ENCODE results near the gene DYSF. TPM values are rescaled to one million over a fixed set of nuclear protein-coding genes. Genes with fewer than 3 reads are reported as not detected.

The DYSF gene
- polyA plus RNA-seq, 1 of the 3 experiments (the other 2 are of a cell fraction), result 0.10 TPM

DNA sequence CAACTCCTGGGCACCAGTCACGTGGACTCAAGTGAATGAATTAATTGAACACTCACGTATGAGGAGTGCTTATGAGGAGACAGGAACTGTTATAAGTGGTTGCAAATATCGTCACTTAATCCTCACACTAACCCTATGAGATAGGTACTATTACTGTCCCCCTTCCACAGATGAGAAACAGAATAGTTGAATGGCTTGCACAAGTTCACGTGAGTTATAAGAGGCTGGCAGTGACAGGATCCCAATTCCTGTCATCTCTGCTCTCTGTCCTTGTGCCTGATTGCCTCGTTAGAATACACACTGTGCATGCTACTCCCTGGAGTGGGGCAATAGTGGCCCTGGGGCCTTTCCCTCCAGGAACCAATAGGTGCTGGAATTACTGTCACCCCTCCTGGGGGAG lies 253.5 kb downstream of the DYSF start:
- no peak for DNase-seq
- CTCF ChIA-PET, result no interaction called here
- Histone ChIP-seq H3K4me1 (ENCODE audit: control insufficient read depth in 1 of 2, insufficient read depth in 2 of 2, low read depth in 1 of 2, low read length in 1 of 2) (peaks cover 0 to 26% of the 10 kb centered on the region in 2 experiments; a peak in 2 of 4 replicates), H3K9ac (no peak overlapping the region), H3K27me3 (ENCODE audit: insufficient read depth) (no peaks in the 10 kb centered on the region), H3K4me3 (ENCODE audit: low read depth in 2 of 2, low read length in 1 of 2) (no peak overlapping the region), H3K79me2 (ENCODE audit: insufficient read depth) (no peaks in the 10 kb centered on the region), H3K36me3 (replicated peaks in 1 of 2; ENCODE audit: control insufficient read depth in 1 of 2, insufficient read depth in 2 of 2, low read length in 1 of 2) (no peaks in the 10 kb centered on the region), H3K4me2 (no peak overlapping the region), H4K20me1 (ENCODE audit: insufficient read depth) (no peaks in the 10 kb centered on the region), H3K27ac (ENCODE audit: low read depth in 2 of 2, low read length in 1 of 2) (no peak overlapping the region), H2AFZ (ENCODE audit: low read depth) (no peak overlapping the region), H3K9me3 (no peaks in the 10 kb centered on the region), H3F3A (replicated peaks; ENCODE audit: insufficient read depth) (no peaks in the 10 kb centered on the region), H3K9me2 (no peaks in the 10 kb centered on the region)
- WGBS (ENCODE audit: low lambda C conversion rate), result 48% methylated on average over 5 of the region's 5 CpGs
- no peak for TF ChIP-seq EZH2phosphoT487 (IDR thresholded peaks at IDR 0.05; ENCODE audit: borderline replicate concordance, low read depth)
- no peak for TF ChIP-seq GABPA (IDR thresholded peaks at IDR 0.05; ENCODE audit: low read depth)
- no peak for TF ChIP-seq EP300 (IDR thresholded peaks at IDR 0.05; ENCODE audit: borderline replicate concordance in 1 of 2, low read depth in 1 of 2, low read length in 1 of 2)
- TF ChIP-seq POLR2AphosphoS5 (IDR thresholded peaks at IDR 0.05; ENCODE audit: low read depth, low read length), result no peak
- no peak for TF ChIP-seq YY1 (IDR thresholded peaks at IDR 0.05; ENCODE audit: low read depth)
- TF ChIP-seq FOSL2 (IDR thresholded peaks at IDR 0.05; ENCODE audit: borderline replicate concordance, low read depth), result no peak
- no peak for TF ChIP-seq TAF1 (IDR thresholded peaks at IDR 0.05; ENCODE audit: borderline replicate concordance, low read depth, low read length)
- TF ChIP-seq, protein P1, sequence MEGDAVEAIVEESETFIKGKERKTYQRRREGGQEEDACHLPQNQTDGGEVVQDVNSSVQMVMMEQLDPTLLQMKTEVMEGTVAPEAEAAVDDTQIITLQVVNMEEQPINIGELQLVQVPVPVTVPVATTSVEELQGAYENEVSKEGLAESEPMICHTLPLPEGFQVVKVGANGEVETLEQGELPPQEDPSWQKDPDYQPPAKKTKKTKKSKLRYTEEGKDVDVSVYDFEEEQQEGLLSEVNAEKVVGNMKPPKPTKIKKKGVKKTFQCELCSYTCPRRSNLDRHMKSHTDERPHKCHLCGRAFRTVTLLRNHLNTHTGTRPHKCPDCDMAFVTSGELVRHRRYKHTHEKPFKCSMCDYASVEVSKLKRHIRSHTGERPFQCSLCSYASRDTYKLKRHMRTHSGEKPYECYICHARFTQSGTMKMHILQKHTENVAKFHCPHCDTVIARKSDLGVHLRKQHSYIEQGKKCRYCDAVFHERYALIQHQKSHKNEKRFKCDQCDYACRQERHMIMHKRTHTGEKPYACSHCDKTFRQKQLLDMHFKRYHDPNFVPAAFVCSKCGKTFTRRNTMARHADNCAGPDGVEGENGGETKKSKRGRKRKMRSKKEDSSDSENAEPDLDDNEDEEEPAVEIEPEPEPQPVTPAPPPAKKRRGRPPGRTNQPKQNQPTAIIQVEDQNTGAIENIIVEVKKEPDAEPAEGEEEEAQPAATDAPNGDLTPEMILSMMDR (IDR thresholded peaks at IDR 0.05), result no peak
- TF ChIP-seq ELF1 (IDR thresholded peaks at IDR 0.05), result no peak
- TF ChIP-seq JUND (IDR thresholded peaks at IDR 0.05), result no peak
- TF ChIP-seq TEAD4 (IDR thresholded peaks at IDR 0.05; ENCODE audit: borderline replicate concordance, insufficient read depth), result no peak
- no peak for TF ChIP-seq SIN3A (IDR thresholded peaks at IDR 0.05; ENCODE audit: borderline replicate concordance, low read depth, low read length)
- TF ChIP-seq, protein P2, sequence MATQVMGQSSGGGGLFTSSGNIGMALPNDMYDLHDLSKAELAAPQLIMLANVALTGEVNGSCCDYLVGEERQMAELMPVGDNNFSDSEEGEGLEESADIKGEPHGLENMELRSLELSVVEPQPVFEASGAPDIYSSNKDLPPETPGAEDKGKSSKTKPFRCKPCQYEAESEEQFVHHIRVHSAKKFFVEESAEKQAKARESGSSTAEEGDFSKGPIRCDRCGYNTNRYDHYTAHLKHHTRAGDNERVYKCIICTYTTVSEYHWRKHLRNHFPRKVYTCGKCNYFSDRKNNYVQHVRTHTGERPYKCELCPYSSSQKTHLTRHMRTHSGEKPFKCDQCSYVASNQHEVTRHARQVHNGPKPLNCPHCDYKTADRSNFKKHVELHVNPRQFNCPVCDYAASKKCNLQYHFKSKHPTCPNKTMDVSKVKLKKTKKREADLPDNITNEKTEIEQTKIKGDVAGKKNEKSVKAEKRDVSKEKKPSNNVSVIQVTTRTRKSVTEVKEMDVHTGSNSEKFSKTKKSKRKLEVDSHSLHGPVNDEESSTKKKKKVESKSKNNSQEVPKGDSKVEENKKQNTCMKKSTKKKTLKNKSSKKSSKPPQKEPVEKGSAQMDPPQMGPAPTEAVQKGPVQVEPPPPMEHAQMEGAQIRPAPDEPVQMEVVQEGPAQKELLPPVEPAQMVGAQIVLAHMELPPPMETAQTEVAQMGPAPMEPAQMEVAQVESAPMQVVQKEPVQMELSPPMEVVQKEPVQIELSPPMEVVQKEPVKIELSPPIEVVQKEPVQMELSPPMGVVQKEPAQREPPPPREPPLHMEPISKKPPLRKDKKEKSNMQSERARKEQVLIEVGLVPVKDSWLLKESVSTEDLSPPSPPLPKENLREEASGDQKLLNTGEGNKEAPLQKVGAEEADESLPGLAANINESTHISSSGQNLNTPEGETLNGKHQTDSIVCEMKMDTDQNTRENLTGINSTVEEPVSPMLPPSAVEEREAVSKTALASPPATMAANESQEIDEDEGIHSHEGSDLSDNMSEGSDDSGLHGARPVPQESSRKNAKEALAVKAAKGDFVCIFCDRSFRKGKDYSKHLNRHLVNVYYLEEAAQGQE (IDR thresholded peaks at IDR 0.05; ENCODE audit: low read depth, low read length), result no peak
- TF ChIP-seq, protein P3, sequence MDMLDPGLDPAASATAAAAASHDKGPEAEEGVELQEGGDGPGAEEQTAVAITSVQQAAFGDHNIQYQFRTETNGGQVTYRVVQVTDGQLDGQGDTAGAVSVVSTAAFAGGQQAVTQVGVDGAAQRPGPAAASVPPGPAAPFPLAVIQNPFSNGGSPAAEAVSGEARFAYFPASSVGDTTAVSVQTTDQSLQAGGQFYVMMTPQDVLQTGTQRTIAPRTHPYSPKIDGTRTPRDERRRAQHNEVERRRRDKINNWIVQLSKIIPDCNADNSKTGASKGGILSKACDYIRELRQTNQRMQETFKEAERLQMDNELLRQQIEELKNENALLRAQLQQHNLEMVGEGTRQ (IDR thresholded peaks at IDR 0.05; ENCODE audit: borderline replicate concordance, low read depth, low read length), result no peak
- TF ChIP-seq RXRA (IDR thresholded peaks at IDR 0.05; ENCODE audit: borderline replicate concordance, low read depth), result no peak
- TF ChIP-seq GATA2 (CRISPR knock-in tag; IDR thresholded peaks at IDR 0.05), result no peak
- TF ChIP-seq, protein P4, sequence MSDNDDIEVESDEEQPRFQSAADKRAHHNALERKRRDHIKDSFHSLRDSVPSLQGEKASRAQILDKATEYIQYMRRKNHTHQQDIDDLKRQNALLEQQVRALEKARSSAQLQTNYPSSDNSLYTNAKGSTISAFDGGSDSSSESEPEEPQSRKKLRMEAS (IDR thresholded peaks at IDR 0.05; ENCODE audit: low read depth), result no peak
- TF ChIP-seq MEF2A (IDR thresholded peaks at IDR 0.05; ENCODE audit: borderline replicate concordance, low read depth), result no peak
- TF ChIP-seq CHD2 (IDR thresholded peaks at IDR 0.05; ENCODE audit: low read length, partially characterized antibody), result no peak
- no peak for TF ChIP-seq RAD21 (IDR thresholded peaks at IDR 0.05; ENCODE audit: low read length)
- POLR2A ChIA-PET, result no interaction called here
